Measurements from ENCODE around the gene TASOR2. TPM values are rescaled to one million over a fixed set of nuclear protein-coding genes. Genes with fewer than 3 reads are reported as not detected.

The TASOR2 gene
- 48.4 and 73.4 TPM in 2 replicates for total RNA-seq

GRCh38 chr10:5684318-5684970 is at the start of gene TASOR2:
TSS of gene TASOR2 (plus strand) at chr10:5684838. CDS start at chr10:5720643, 35,805 bp downstream.

DNA sequence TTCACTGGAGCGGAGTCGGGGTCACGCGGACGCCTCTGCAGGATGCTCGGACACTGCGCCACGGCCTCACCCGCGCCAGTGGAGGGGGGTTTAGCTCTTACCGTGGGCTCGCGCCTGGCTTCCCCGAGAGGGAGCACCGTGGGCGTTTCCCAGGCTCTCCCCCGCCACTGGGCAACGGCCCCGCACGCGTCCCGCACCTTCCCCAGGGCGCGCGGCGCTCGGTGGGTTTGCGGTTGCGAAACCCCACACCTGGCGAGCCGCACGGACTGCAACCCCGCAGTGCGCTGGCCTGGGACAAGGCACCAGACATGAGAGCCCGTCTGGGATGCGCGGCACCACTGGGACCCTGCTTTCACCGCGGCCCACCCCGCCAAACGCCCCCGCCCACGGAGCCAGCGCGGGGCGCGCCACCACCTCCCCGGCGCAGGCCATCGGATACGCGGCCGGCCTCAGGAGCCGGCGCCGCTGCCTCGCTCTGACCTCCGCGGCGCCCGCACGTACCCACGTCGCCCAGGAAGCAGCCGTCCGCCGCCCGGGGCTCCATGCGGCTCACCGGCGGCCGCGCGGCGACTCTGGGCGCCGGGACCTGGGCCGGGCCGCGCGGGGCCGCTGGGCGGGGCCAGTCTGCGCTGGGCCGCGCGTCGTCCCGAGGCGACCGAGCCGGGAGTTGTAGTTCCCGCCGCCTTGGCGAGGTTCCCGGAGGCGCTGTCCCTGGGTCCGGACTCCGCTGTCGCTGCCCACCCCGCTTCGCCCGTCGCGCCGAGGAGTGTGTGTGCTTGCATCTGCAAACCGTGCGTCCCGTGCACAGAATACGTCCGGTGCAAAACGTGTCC is 18.4 kb upstream of the TASOR2 start, which contains the start of gene ASB13:
TSS of gene ASB13 (minus strand) at position 588 of the 833 bp plus-strand sequence. CDS start at position 544, 44 bp downstream.

Other genes starting within 250 kb of the TASOR2 start
- gene CALML5, start 185.3 kb upstream of the TASOR2 start, total RNA-seq = not detected in 2 replicates
- gene CALML3, start 159.9 kb upstream of the TASOR2 start, total RNA-seq = not detected in 2 replicates
- 6.5 and 11.4 TPM in 2 replicates for gene ASB13, start 18.2 kb upstream of the TASOR2 start, total RNA-seq
- gene GDI2, start 128.6 kb downstream of the TASOR2 start, total RNA-seq = 549 and 587 TPM in 2 replicates
- gene ANKRD16, start 205.1 kb downstream of the TASOR2 start, total RNA-seq = 5.8 and 8.1 TPM in 2 replicates
- 104 TPM in 2 replicates for gene FBH1, start 205.4 kb downstream of the TASOR2 start, total RNA-seq

Measured in epithelial cell of umbilical artery (primary cell).